Measurements from ENCODE around the gene AKAP1.

GRCh38 chr17:57096472-57097202, 11.6 kb downstream of the AKAP1 start:
- TF ChIP-seq CTCF (IDR thresholded peaks at IDR 0.05) = no peak
- no peak for TF ChIP-seq RAD21 (conservative IDR thresholded peaks at IDR 0.05 in 1 of 2, IDR thresholded peaks at IDR 0.05 in 1 of 2)
- TF ChIP-seq EP300 (IDR thresholded peaks at IDR 0.05) = no peak
- TF ChIP-seq SMC3 (IDR thresholded peaks at IDR 0.05) = no peak
- no peak for TF ChIP-seq CBX8 (IDR thresholded peaks at IDR 0.05)
- TF ChIP-seq TP53 (CRISPR knock-in tag; IDR thresholded peaks at IDR 0.05) = no peak
